Esophagus muscularis mucosa (tissue), 4 donors: ENCODE data around the gene LOXL3. TPM values are rescaled to one million over a fixed set of nuclear protein-coding genes. Genes with fewer than 3 reads are reported as not detected.

Source experiments
- DNase-seq: peaks from one replicate; pipeline ENCODE4 v3.0.0-alpha.2; 2017; ENCODE audit errors: extremely low spot score
- H3K27ac ChIP-seq, 4 donors: fragments of 200-600 bp; sonication (generic); replicated peaks in 1 of 4; 1 replicate in 3 of 4; 2 replicates in 1 of 4; pipeline ENCODE4 v1.5.1; 2016 to 2019; ENCODE audit warnings: mild to moderate bottlenecking in 1 of 4
- H3K27me3 ChIP-seq, 4 donors: fragments of 200-600 bp; sonication (generic); one replicate each; pipeline versions ENCODE4 v1.5.1 to v1.6.0; 2016 to 2019
- H3K36me3 ChIP-seq, 4 donors: fragments of 200-600 bp; sonication (generic); one replicate each; pipeline ENCODE4 v1.5.1; 2016 to 2019
- H3K4me1 ChIP-seq, 4 donors: fragments of 200-600 bp; sonication (generic); one replicate each; pipeline ENCODE4 v1.5.1; 2016 to 2019
- H3K4me3 ChIP-seq, 4 donors: fragments of 200-600 bp; sonication (generic); 1 replicate in 2 of 4; 2 replicates in 2 of 4; pipeline ENCODE4 v1.5.1; 2016 to 2019; ENCODE audit warnings: mild to moderate bottlenecking in 4 of 4, moderate library complexity in 1 of 4
- H3K9me3 ChIP-seq, 4 donors: fragments of 200-600 bp; sonication (generic); 1 replicate in 3 of 4; 2 replicates in 1 of 4; pipeline ENCODE4 v1.5.1; 2016 to 2019
- EP300 ChIP-seq: sonication (generic); formaldehyde crosslinking; IDR thresholded peaks from one replicate; pipeline ENCODE4 v1.6.1; 2017; ENCODE audit warnings: antibody characterized with exemption
- POLR2A ChIP-seq: fragments of 450-650 bp; IDR thresholded peaks from one replicate; pipeline ENCODE4 v1.6.1; 2017; ENCODE audit warnings: antibody characterized with exemption, moderate library complexity, mild to moderate bottlenecking, low read depth
- POLR2AphosphoS5 ChIP-seq, 2 donors: sonication (generic); formaldehyde crosslinking; IDR thresholded peaks; one replicate each; pipeline ENCODE4 v1.6.1; 2017; ENCODE audit warnings: antibody characterized with exemption in 2 of 2
- WGBS: methylation state at CpG from one replicate; pipeline ENCODE4 v1.1.5; 2018; 5-methylcytosine and 5-hydroxymethylcytosine counted together
- intact Hi-C: fragments of 100-400 bp; cut with DNase I; formaldehyde crosslinking; loops from one replicate; pipeline ENCODE4 v1.15.1; 2023
- total RNA-seq, 4 donors: library from RNA; depleted of rRNA; stranded (reverse); fragments of >200 nt; gene quantifications; one replicate each; pipeline versions ENCODE4 v1.1.0 to v1.2.1, GENCODE V29; 2016
- TF ChIP-seq, protein P1 (sequence below), 3 experiments: fragments of 200-600 bp in 2 of 3; fragments of 450-650 bp in 1 of 3; sonication (generic) in 2 of 3; IDR thresholded peaks; one replicate each; pipeline ENCODE4 v1.5.1; 2017 to 2019; ENCODE audit warnings: antibody characterized with exemption in 3 of 3, mild to moderate bottlenecking in 2 of 3, moderate library complexity in 1 of 3

The LOXL3 gene
- total RNA-seq, 4 donors from 2014 or later = 7.1 to 8.6 (median 7.7) TPM

DNA sequence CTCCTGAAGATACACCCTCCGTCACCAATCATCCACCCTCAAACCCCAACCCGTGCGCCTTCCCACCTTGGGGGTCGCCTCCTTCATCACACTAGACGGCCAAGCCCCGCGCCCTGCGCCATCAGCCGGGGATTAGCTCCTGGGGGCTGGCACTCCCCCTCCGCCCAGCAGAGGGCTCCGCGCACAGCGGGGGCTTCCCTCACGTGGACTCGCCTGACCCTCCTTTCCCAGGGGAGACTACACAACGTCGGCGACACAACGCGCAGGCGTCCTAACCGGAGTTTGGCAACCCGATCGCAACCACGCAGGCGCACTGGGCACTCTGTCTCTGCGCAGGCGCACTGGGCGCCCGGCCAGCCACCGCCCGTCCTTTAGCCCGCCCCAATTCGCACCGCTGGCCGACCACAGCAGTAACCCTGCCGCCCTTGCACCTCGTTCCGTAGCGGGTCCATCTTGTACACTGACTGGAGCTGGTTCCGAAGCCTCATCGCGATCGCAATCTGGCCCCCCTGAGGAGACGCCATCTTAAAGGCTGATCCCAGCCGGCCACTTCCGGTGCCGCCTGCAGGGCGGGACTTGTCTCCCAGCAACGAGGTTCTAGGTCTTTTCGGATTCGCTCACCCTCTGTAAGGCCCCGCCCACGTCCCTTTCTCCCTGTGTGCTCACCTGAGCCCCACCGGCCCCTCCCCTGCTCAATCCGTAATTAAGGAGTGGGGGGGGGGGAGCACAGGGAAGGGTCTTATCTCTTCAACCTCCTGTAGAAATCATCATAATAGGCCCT is 46.4 kb downstream of the LOXL3 start, which contains the start of gene PCGF1:
PCGF1 (minus strand) TSS at position 551 of the 781 bp plus-strand sequence; CDS start at position 524, 27 bp downstream.
- peak within 1 kb of the TSS; percentile 71 to 99 (median 86) for H3K4me3 ChIP-seq
- intact Hi-C loops = no loop called here
- H3K9me3 ChIP-seq = no peaks in the 10 kb centered on the region
- DNase-seq = peak; percentile 100
- peaks cover 0 to 21% (median 18%) of the 10 kb centered on the region in 4 donors for H3K36me3 ChIP-seq
- TF ChIP-seq, protein P1, sequence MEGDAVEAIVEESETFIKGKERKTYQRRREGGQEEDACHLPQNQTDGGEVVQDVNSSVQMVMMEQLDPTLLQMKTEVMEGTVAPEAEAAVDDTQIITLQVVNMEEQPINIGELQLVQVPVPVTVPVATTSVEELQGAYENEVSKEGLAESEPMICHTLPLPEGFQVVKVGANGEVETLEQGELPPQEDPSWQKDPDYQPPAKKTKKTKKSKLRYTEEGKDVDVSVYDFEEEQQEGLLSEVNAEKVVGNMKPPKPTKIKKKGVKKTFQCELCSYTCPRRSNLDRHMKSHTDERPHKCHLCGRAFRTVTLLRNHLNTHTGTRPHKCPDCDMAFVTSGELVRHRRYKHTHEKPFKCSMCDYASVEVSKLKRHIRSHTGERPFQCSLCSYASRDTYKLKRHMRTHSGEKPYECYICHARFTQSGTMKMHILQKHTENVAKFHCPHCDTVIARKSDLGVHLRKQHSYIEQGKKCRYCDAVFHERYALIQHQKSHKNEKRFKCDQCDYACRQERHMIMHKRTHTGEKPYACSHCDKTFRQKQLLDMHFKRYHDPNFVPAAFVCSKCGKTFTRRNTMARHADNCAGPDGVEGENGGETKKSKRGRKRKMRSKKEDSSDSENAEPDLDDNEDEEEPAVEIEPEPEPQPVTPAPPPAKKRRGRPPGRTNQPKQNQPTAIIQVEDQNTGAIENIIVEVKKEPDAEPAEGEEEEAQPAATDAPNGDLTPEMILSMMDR (IDR thresholded peaks at IDR 0.05) = peak in 2 of 3 experiments; percentile 29 to 30
- TF ChIP-seq POLR2A (no peak), POLR2AphosphoS5 (IDR thresholded peaks at IDR 0.05) (peak; percentile 78 to 86), EP300 (no peak)
- H3K27ac ChIP-seq = peak within 1 kb of the TSS; percentile 92 to 99 (median 99)
- H3K27me3 ChIP-seq = peaks cover 0 to 75% (median 23%) of the 10 kb centered on the region in 4 donors
- WGBS = 3% methylated on average over 27 of the region's 56 CpGs
- peaks cover 34 to 55% (median 50%) of the 10 kb centered on the region in 4 donors for H3K4me1 ChIP-seq

DNA sequence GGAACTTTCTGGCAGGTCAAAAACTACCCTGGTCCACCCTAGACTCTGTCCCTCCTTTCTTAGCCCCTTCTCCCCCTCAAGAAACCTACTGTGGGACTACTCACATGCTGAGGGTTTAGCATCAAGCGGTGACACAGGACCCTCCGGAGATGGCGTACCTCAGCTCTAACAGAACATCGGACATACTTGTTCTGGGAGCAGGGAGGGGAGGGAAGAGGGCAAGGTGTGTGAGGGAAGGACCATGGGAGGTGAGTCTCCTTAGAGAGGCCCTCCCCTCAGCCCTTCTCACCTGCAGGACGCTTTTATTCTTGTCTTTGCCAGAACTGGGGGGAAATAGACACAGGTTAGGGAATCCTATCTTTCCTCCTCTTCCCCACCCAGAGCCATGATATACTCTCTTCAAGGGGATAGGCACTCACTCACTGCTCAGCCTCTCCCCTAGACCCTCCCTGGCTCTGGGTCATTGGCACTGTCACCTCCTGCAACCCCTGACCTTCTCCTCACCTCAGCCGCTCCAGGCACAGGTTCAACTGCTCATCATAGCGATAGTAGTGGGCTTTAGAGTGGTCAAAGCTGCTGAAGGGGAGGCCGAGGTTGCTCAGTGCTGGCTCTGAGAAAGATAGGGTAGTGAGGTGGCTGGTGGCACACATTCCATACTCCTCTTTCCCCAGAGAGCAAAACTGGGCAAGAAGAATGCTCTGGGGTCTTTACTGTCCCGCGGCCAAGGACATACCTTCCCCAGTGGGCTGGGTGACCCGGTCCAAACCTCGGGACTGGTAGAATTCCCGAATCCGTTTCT is 48.1 kb downstream of the LOXL3 start:
- TF ChIP-seq EP300 = no peak
- no peak for TF ChIP-seq POLR2AphosphoS5 (IDR thresholded peaks at IDR 0.05)
- TF ChIP-seq, protein P1 (IDR thresholded peaks at IDR 0.05) = no peak
- TF ChIP-seq POLR2A = no peak
- H3K27me3 ChIP-seq = peaks cover 0 to 75% (median 18%) of the 10 kb centered on the region in 4 donors
- 93% methylated on average over 14 of the region's 14 CpGs for WGBS
- intact Hi-C loops = no loop called here
- peaks cover 36 to 58% (median 54%) of the 10 kb centered on the region in 4 donors for H3K4me1 ChIP-seq
- no peak for DNase-seq
- H3K4me3 ChIP-seq = peak overlapping the region in 1 of 4 donors; percentile 99
- H3K36me3 ChIP-seq = peaks cover 0 to 21% (median 18%) of the 10 kb centered on the region in 4 donors
- H3K27ac ChIP-seq = no peak overlapping the region
- no peaks in the 10 kb centered on the region for H3K9me3 ChIP-seq

DNA sequence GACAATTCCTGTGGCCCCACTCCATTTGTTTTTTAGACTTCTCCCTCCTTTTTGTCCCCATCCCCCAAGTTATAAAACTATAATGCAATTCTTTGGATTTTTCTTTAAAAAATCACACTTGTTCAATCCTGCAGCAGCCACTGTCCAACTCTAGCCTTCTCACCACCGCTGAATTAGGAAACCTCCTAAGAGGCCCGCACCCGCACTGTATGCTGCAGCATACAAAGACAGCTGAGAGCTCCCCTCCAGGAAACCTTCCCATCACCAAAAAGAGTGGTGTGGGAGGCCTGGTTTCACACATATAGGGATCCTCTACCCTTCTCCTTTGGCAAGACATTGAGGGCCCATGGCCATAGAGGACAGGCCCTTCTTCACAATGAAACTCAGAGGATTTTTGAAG is 49.2 kb downstream of the LOXL3 start:
- no peak for DNase-seq

More for the DNA sequence above, 49.2 kb downstream of the LOXL3 start:
- Histone ChIP-seq H3K36me3 (peaks cover 0 to 21% (median 18%) of the 10 kb centered on the region in 4 donors), H3K4me3 (peak overlapping the region in 1 of 4 donors; percentile 56), H3K27ac (no peak overlapping the region), H3K4me1 (peaks cover 39 to 63% (median 57%) of the 10 kb centered on the region in 4 donors), H3K9me3 (no peaks in the 10 kb centered on the region), H3K27me3 (peaks cover 0 to 75% (median 28%) of the 10 kb centered on the region in 4 donors)
- 96% methylated on average over 3 of the region's 3 CpGs for WGBS
- TF ChIP-seq, protein P1 (IDR thresholded peaks at IDR 0.05) = no peak
- TF ChIP-seq POLR2AphosphoS5 (IDR thresholded peaks at IDR 0.05) (no peak), EP300 (no peak), POLR2A (no peak)
- intact Hi-C loops = no loop called here
